Measurements from ENCODE around the gene INF2. TPM values are rescaled to one million over a fixed set of nuclear protein-coding genes. Genes with fewer than 3 reads are reported as not detected.

Gene INF2
- total RNA-seq, 1 donor from 2014 or later = 7.8 TPM

- Histone ChIP-seq H4K20me1 (ENCODE audit: low read depth) (no peaks in the 10 kb centered on the region), H3K4me1 (peaks cover 8% of the 10 kb centered on the region), H3K27me3 (no peaks in the 10 kb centered on the region), H3K79me2 (ENCODE audit: low read depth) (no peaks in the 10 kb centered on the region), H3K9me3 (ENCODE audit: low read depth) (no peaks in the 10 kb centered on the region), H3K36me3 (no peaks in the 10 kb centered on the region), H3K4me2 (no peak overlapping the region), H3K4me3 (no peak overlapping the region), H3K9ac (no peak overlapping the region), H2AFZ (replicated peaks) (no peak overlapping the region), H3F3A (ENCODE audit: low read depth) (peaks cover 7% of the 10 kb centered on the region), H3K27ac (no peak overlapping the region)
- Mint-ChIP-seq H3K4me3 (no peak overlapping the region), H3K27ac (no peak overlapping the region), H3K27me3 (ENCODE audit: insufficient read depth, low read depth) (peaks cover 8% of the 10 kb centered on the region), H3K4me1 (peaks cover 4% of the 10 kb centered on the region), H3K9me3 (peaks cover 3% of the 10 kb centered on the region), H3K36me3 (peaks cover 7% of the 10 kb centered on the region)
- no peak for DNase-seq (ENCODE audit: low spot score)
- TF ChIP-seq CTCF (IDR thresholded peaks at IDR 0.05) (no peak), EZH2phosphoT487 (IDR thresholded peaks at IDR 0.05) (no peak), EZH2 (IDR thresholded peaks at IDR 0.05) (no peak)
Observed at GRCh38 chr14:104706733-104707607, 17.6 kb downstream of the INF2 start.

GRCh38 chr14:104707608-104708595 lies 18.5 kb downstream of the INF2 start:
- Mint-ChIP-seq H3K27ac (no peak overlapping the region), H3K4me1 (peaks cover 4% of the 10 kb centered on the region), H3K27me3 (ENCODE audit: insufficient read depth, low read depth) (peaks cover 8% of the 10 kb centered on the region), H3K4me3 (no peak overlapping the region), H3K36me3 (peaks cover 7% of the 10 kb centered on the region), H3K9me3 (peaks cover 3% of the 10 kb centered on the region)
- Histone ChIP-seq H3K4me3 (no peak overlapping the region), H3F3A (ENCODE audit: low read depth) (peaks cover 7% of the 10 kb centered on the region), H3K4me1 (peaks cover 8% of the 10 kb centered on the region), H2AFZ (replicated peaks) (no peak overlapping the region), H3K4me2 (no peak overlapping the region), H3K79me2 (ENCODE audit: low read depth) (no peaks in the 10 kb centered on the region), H4K20me1 (ENCODE audit: low read depth) (no peaks in the 10 kb centered on the region), H3K9me3 (ENCODE audit: low read depth) (no peaks in the 10 kb centered on the region), H3K27ac (no peak overlapping the region), H3K27me3 (no peaks in the 10 kb centered on the region), H3K36me3 (no peaks in the 10 kb centered on the region), H3K9ac (no peak overlapping the region)
- TF ChIP-seq CTCF (IDR thresholded peaks at IDR 0.05) = no peak
- TF ChIP-seq EZH2 (IDR thresholded peaks at IDR 0.05) = no peak
- peak; percentile 24 for DNase-seq (ENCODE audit: low spot score)

DNA sequence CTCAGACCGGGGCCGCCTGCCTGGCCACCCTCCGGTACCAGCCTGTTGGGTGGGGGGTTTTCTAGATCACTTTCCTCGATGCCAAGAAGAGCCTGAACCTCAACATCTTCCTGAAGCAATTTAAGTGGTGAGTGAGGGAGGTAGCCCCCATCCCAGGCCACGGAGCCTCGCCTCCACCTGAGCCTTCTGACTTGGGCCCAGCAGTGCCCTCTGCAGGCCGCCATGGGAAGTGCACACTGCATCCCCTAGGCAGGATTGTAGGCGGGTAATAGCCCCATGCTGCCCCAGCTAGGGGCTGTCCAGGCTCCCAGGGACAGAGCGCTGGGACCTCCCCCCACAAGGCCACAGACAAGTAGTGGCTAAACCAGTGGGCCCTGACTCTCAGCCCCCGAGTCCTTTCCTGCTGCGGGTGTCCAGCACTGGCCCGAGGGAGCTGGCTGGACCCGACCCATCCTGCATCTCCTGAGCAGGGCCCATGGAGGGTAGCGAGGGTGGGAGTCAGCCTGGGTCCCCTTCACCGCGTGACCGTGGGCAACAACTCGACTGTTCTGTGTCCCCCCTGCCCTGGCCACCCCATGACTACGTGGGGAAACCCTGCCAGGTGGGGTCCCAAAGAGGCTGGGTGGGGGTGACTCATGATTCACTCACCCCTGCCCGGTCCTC lies 19.3 kb downstream of the INF2 start:
- TF ChIP-seq CTCF (IDR thresholded peaks at IDR 0.05) (peak; percentile 94), EZH2phosphoT487 (IDR thresholded peaks at IDR 0.05) (no peak)
- Histone ChIP-seq H3K27ac (no peak overlapping the region), H3K4me1 (peaks cover 8% of the 10 kb centered on the region), H3F3A (ENCODE audit: low read depth) (peaks cover 7% of the 10 kb centered on the region), H3K4me3 (no peak overlapping the region), H3K4me2 (no peak overlapping the region), H3K27me3 (no peaks in the 10 kb centered on the region), H3K9me3 (ENCODE audit: low read depth) (no peaks in the 10 kb centered on the region), H3K36me3 (no peaks in the 10 kb centered on the region), H3K79me2 (ENCODE audit: low read depth) (no peaks in the 10 kb centered on the region), H4K20me1 (ENCODE audit: low read depth) (no peaks in the 10 kb centered on the region), H3K9ac (no peak overlapping the region), H2AFZ (replicated peaks) (no peak overlapping the region)
- peaks cover 3% of the 10 kb centered on the region for H3K9me3 Mint-ChIP-seq
- H3K27ac Mint-ChIP-seq = no peak overlapping the region
- no peak overlapping the region for H3K4me3 Mint-ChIP-seq
- DNase-seq (ENCODE audit: low spot score) = peak; percentile 87
- H3K4me1 Mint-ChIP-seq = peaks cover 4% of the 10 kb centered on the region
- H3K36me3 Mint-ChIP-seq = peaks cover 7% of the 10 kb centered on the region
- H3K27me3 Mint-ChIP-seq (ENCODE audit: insufficient read depth, low read depth) = peaks cover 8% of the 10 kb centered on the region

Measured in neural progenitor cell (in vitro differentiated cells).